ENCODE measurements around the gene PHRF1.
"Not testable (repeated sequence)": the region's sequence is repeated elsewhere in the genome, so short reads cannot be mapped to it uniquely, and the experiment has no call there.

Gene PHRF1

GRCh38 chr11:568306-569157 is 7.7 kb upstream of the PHRF1 start:
- in situ Hi-C loops (cut with MboI; ENCODE audit: low sequenced_read_pairs, unreplicated experiment) = no loop called here
- no peak for TF ChIP-seq CTCF (IDR thresholded peaks at IDR 0.05; ENCODE audit: borderline replicate concordance, control extremely low read depth, extremely low read depth, insufficient read depth, missing control alignments)
- peak; percentile 98 for DNase-seq (ENCODE audit: low spot score)

- no peak for DNase-seq (ENCODE audit: low spot score)
- TF ChIP-seq CTCF (IDR thresholded peaks at IDR 0.05; ENCODE audit: borderline replicate concordance, control extremely low read depth, extremely low read depth, insufficient read depth, missing control alignments) = no peak
- in situ Hi-C loops (cut with MboI; ENCODE audit: low sequenced_read_pairs, unreplicated experiment) = no loop called here
Measured at GRCh38 chr11:569158-569885, 6.9 kb upstream of the PHRF1 start.

- in situ Hi-C loops (cut with MboI; ENCODE audit: low sequenced_read_pairs, unreplicated experiment) = no loop called here
- TF ChIP-seq CTCF (IDR thresholded peaks at IDR 0.05; ENCODE audit: borderline replicate concordance, control extremely low read depth, extremely low read depth, insufficient read depth, missing control alignments) = no peak
- DNase-seq (ENCODE audit: low spot score) = no peak
Measured at GRCh38 chr11:571802-572185, 4.5 kb upstream of the PHRF1 start.

GRCh38 chr11:573146-573759 is 3.0 kb upstream of the PHRF1 start:
- TF ChIP-seq CTCF (IDR thresholded peaks at IDR 0.05; ENCODE audit: borderline replicate concordance, control extremely low read depth, extremely low read depth, insufficient read depth, missing control alignments) = no peak
- in situ Hi-C loops (cut with MboI; ENCODE audit: low sequenced_read_pairs, unreplicated experiment) = no loop called here

GRCh38 chr11:574031-574570 is 2.2 kb upstream of the PHRF1 start:
- DNase-seq (ENCODE audit: low spot score); in situ Hi-C loops (cut with MboI; ENCODE audit: low sequenced_read_pairs, unreplicated experiment): not testable (repeated sequence)

More at GRCh38 chr11:573146-573759, 3.0 kb upstream of the PHRF1 start:
- no peak for DNase-seq (ENCODE audit: low spot score)

GRCh38 chr11:574632-575312 is 1.5 kb upstream of the PHRF1 start:
- in situ Hi-C loops (cut with MboI; ENCODE audit: low sequenced_read_pairs, unreplicated experiment) = no loop called here
- no peak for TF ChIP-seq CTCF (IDR thresholded peaks at IDR 0.05; ENCODE audit: borderline replicate concordance, control extremely low read depth, extremely low read depth, insufficient read depth, missing control alignments)
- no peak for DNase-seq (ENCODE audit: low spot score)

All from GM13976 (cell line).